Measurements from ENCODE around the gene LRRC37A.
"Not testable (repeated sequence)": the region's sequence is repeated elsewhere in the genome, so short reads cannot be mapped to it uniquely, and the experiment has no call there.

LRRC37A gene

DNA sequence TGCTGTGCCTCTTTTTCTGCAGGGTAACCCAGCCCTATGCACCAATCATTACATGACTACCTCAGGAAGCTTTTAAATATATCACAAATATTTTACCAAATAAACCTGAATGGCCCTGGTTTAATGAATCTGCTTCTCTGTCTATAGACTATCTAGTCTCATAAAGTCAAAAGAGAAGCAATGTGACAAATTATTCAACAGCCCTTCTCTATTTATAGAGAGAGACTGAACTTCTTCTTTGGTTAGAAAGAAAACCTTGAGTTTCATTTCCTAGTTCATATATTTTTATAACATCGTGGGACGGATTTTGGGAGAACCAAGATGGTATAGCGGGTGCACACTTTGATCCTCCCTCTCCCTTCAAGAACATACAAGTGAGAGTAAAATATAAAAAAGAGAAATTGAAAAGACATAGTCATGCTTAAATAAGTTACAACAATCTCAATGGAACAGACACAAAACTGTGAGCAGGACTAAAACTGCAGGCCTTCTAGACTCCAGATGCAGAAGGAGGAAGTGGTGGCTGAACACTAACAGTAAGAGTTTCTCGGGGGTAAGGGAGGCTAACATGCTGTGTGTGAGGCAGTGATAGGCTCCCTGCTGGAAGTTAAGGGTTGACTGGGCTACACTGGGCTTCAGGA, 3.9 kb upstream of the LRRC37A start:
- DNase-seq: not testable (repeated sequence)

- not testable (repeated sequence) for DNase-seq
These were observed 3.3 kb upstream of the LRRC37A start for GRCh38 chr17:46291618-46292017.

DNA sequence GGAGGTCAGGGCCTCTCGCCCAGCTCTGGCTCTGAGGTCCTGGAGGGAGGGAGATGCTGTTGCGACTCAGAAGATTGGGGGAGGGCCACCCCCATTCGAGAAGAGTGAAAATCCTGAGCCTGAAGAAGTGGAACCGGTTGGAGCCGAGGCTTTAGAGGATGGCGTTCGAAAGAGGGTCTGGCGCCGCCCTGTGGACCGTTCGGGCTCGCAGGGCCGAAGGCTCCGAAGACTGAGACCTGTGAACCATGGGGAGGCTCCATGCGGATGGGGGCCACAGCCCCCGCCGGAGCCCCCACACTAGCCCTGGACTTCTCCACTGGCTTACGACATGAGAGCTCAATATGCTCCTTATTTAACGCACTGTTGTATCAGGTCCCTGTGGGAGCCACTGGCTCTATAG, 46.3 kb downstream of the LRRC37A start:
- not testable (repeated sequence) for DNase-seq

- DNase-seq: not testable (repeated sequence)
These were observed 47.2 kb downstream of the LRRC37A start for GRCh38 chr17:46342131-46342530.

DNA sequence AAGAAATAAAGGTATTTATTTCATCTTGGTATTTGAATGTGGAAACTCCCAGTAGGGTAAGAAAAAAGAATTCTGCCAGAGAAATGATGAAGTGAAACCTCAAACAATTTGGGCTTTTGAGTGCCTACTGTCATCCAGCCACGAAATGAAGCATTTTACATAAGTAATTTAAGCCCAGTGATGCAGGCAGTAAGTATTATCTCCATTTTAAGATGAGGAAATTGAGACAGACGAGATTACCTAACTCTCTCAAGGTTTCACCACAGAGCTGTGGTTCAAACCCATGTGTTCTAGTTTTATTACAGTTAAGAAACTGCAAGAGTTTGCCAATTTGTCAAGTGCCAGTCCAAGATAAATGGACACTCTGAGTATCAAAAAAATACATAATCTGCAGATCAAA, 53.4 kb downstream of the LRRC37A start:
- DNase-seq: not testable (repeated sequence)

DNA sequence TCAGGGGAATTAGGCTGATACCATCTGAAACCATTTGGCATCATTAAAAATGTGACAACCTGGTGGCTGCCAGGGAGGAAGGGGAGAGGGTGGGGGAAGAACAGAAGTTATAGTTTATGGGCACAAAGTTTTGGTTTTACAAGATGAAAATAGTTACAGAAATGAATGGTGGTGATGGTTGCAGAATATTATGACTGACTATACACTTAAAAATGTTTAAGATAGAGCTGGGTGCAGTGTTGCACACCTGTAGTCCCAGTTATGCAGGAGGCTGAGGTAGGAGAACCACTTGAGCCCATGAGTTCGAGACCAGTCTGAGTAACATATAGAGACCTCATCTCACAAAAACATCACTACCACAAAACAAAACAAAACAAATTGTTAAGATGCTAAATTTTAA, 54.1 kb downstream of the LRRC37A start:
- DNase-seq: not testable (repeated sequence)

- not testable (repeated sequence) for DNase-seq
These were observed 58.9 kb downstream of the LRRC37A start for GRCh38 chr17:46353856-46354255.

GRCh38 chr17:46361145-46361735, 66.3 kb downstream of the LRRC37A start:
- DNase-seq: not testable (repeated sequence)

DNA sequence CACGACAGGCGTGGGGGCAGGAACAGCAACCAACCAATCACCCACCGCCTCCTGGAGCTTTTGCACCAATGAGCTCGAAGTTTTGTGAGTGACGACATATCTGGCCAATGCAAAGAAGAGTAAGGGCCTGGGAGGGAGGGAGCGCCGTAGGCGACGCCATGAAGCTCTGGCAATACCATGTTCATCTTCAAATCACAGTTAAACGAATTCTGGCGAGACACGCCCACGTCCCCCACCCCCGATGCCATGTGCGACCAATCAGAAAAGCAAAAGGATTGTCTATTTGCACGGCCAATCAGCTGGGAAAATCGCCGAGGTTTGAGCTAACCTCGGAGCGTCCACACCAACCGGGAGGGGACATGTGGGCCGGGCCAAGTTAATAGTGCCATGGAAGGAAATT, 66.8 kb downstream of the LRRC37A start, which contains the start of gene ARL17B:
TSS of gene ARL17B (minus strand) at position 12 of the 400 bp plus-strand sequence. CDS start 3,369 bp downstream, outside the sequence.
- not testable (repeated sequence) for DNase-seq

DNA sequence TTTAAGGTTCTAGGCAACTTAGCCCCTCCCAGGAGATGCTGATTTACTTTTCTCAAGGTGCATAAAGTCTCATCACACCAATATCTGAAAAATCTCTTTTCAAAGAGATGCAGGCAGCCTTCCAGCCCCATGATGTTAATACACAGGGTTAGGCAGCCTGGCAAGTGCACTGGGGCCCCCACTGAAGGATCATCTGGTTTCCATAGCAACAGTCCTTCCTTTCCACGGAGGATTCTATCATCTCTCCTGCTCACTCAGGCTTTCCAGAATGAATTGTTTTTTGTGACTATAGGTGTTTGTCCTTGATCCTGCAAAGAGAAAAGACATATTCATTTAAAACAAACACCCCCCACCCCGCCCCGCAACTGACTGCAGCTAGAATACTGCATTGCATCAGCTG, 72.6 kb downstream of the LRRC37A start:
- DNase-seq: not testable (repeated sequence)

GRCh38 chr17:46372236-46373229, 77.6 kb downstream of the LRRC37A start:
- DNase-seq: not testable (repeated sequence)

DNA sequence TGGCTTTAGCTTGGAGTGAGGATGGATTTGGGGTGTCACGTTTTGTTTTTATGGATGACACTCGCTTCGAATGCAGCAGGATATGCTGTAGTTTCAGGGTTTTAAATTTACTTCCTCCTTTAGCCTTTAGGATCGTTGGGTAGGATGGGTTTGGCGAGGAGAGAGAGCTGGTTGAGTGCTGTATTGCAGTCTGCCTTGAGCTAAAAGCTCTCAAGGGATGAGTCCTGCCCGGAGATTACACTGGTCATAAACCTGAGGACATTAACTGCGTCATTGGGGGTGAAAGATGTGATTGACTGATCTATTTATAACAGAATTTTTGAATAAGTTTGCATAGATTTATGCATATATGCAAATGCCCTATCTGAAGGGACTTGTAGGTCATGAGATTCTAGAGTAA, 78.5 kb downstream of the LRRC37A start:
- DNase-seq: not testable (repeated sequence)

DNA sequence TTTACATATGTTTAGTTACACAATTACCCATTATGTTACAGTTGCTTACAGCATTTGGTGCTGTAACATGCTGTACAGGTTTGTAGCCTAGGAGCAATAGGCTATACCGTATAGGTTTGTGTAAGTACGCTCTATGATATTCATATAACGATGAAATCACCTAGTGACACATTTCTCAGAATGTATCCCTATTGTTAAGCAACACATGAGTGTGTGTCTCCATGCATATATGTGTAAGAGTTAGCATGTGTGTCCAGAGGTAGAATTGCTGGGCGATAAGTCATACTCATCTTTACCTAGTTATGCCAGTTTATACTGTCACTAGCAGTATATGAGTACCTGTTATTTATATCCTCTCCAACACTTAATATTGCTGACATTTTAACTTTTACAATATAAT, 88.2 kb downstream of the LRRC37A start:
- not testable (repeated sequence) for DNase-seq

DNA sequence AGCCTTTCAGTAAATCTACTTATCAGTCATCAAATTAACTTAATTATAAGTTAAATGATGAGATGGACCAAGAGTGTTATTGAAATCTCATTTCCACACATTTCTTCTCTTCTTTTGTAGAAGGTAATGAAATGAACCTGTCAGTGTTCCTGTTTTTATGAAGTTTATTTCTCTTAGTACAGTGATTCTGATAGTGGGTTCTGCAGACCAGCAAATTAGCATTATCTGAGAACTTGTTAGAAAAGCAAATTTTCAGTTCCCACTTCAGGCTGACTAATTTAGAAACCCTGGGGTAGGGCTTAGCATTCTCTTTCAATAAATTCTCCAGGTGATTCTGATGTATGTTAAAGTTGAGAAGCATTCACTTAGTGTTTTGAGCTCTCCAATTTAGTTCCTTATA, 90.6 kb downstream of the LRRC37A start:
- DNase-seq: not testable (repeated sequence)

Measured in NCI-H345 (cell line).